ENCODE data around the gene PUM1.

GRCh38 chr1:30997463-30998057, 68.0 kb downstream of the PUM1 start:
- TF ChIP-seq CTCF (conservative IDR thresholded peaks at IDR 0.05 in 1 of 2, IDR thresholded peaks at IDR 0.05 in 1 of 2; ENCODE audit: extremely low read depth in 1 of 2, insufficient read depth in 1 of 2, low read depth in 1 of 2, low read length in 2 of 2) (no peak), EZH2 (IDR thresholded peaks at IDR 0.05; ENCODE audit: borderline replicate concordance, low read length) (no peak)
